RWPE1 (cell line): ENCODE data around the gene C16orf78.

Experiments
- CTCF ChIA-PET: fragments of 350-600 bp; sonication (Branson Sonifier 250); formaldehyde crosslinking; extraction: SDS; loops from one replicate; lab custom pipeline; 2021; lab: Yijun Ruan, JAX
- POLR2A ChIA-PET: fragments of 400-600 bp; formaldehyde crosslinking; extraction: SDS; loops from one replicate; lab custom pipeline; 2020; ENCODE audit warnings: antibody characterized with exemption; ENCODE audit not compliant: low non-redundant PET; lab: Yijun Ruan, JAX
- DNase-seq: peaks from one replicate; pipeline ENCODE4 v3.0.0; 2012; ENCODE audit warnings: low spot score
- H3K27ac ChIP-seq: fragments of 450-650 bp; 2 replicates; pipeline ENCODE4 v1.5.1; 2017
- TF ChIP-seq, protein P1 (sequence below): fragments of 450-650 bp; conservative IDR thresholded peaks from 2 replicates; pipeline ENCODE4 v1.5.1; 2017; ENCODE audit warnings: low read depth, mild to moderate bottlenecking

C16orf78 gene

DNA sequence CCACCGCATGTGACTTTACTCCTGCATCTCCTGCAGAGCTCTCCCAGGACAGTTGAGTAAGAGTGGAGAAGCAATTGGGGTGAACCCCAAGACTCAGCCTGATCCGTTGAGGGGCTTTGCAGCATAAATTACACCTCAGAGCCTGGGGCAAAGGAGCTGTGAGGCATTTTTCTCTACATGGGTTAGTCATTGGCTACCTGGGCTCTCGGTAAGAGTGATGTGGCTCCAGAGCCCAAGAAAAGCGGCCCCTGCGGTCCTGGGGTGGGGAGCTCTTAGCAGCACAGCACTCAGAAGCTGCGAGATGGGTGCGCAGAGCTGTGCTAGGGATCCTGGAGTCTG is 40.4 kb upstream of the C16orf78 start:
- no peak for DNase-seq
- H3K27ac ChIP-seq, result no peak overlapping the region
- TF ChIP-seq, protein P1, sequence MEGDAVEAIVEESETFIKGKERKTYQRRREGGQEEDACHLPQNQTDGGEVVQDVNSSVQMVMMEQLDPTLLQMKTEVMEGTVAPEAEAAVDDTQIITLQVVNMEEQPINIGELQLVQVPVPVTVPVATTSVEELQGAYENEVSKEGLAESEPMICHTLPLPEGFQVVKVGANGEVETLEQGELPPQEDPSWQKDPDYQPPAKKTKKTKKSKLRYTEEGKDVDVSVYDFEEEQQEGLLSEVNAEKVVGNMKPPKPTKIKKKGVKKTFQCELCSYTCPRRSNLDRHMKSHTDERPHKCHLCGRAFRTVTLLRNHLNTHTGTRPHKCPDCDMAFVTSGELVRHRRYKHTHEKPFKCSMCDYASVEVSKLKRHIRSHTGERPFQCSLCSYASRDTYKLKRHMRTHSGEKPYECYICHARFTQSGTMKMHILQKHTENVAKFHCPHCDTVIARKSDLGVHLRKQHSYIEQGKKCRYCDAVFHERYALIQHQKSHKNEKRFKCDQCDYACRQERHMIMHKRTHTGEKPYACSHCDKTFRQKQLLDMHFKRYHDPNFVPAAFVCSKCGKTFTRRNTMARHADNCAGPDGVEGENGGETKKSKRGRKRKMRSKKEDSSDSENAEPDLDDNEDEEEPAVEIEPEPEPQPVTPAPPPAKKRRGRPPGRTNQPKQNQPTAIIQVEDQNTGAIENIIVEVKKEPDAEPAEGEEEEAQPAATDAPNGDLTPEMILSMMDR, result no peak
- ChIA-PET POLR2A (no interaction called here), CTCF (interaction anchor here (0.5 kb wide), 1 partner anchor 275 kb away, joined by 6 read pairs; no protein-coding TSS in a partner anchor)

DNA sequence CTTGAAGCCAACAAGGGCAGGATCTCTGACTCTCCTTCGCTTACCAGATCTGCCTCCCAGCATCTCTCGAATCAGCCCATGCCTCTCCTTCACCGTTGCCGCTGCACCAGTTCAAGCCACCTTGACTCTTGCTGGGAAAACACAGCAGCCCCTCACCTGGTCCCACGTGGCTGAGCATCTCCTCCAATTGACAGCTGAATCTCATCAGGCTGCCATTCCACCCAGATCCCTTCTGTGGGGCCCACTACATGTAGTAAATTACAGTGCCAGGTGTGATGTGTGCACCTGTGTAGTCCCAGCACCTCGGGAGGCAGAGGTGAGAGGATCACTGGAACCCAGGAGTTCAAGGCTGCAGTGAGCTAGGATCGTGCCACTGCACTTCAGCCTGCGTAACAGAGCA is 37.8 kb upstream of the C16orf78 start:
- ChIA-PET POLR2A (no interaction called here), CTCF (no interaction called here)
- H3K27ac ChIP-seq, result no peak overlapping the region
- no peak for DNase-seq
- TF ChIP-seq, protein P1, result no peak

DNA sequence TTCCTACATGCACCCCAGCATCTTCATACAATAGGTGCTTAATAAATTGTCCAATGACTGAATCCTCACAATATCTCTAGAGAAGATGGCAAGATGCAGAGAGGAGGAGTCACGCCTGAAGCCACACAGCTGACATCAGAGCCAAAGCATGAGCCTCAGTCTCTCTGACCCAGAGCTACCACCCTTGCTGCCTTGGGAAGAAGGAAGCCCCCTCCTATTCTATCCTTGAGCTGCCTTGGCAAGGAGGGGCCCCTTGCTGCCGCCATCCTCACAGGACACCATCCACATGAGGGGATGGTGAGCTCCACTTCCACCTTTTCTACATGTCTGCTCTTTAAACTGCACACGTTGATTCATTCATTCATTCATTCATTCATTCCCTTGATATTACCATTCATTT is 37.0 kb upstream of the C16orf78 start:
- no peak for DNase-seq
- TF ChIP-seq, protein P1, result no peak
- CTCF ChIA-PET, result no interaction called here
- POLR2A ChIA-PET, result no interaction called here
- H3K27ac ChIP-seq, result no peak overlapping the region

DNA sequence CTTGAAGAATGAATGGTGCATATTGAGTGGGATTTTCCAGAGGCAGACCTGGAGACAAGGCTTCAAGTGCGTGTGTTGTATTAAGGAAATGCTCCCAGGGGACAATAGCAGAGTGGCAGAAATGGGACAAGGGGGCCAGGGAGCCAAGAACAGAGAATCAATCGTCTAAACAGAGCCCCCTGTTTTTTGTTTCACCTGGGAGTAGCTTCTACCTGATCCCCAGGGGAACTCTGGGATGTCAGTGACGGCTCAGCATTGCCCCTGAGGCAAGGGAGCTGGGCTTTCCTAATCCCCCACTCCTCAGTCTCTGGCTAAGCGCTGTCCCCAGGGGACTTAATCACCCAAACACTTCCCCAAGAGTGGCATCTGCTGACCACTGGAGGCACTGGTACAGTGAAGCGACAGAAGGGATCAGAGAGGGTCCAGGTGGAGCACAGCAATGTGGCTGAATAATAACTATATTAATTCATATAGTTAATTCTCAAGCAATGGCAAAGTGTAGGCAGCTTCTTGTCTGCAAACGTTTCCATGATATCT is 35.7 kb upstream of the C16orf78 start:
- ChIA-PET CTCF (no interaction called here), POLR2A (no interaction called here)
- TF ChIP-seq, protein P1, result no peak
- H3K27ac ChIP-seq, result no peak overlapping the region
- no peak for DNase-seq

DNA sequence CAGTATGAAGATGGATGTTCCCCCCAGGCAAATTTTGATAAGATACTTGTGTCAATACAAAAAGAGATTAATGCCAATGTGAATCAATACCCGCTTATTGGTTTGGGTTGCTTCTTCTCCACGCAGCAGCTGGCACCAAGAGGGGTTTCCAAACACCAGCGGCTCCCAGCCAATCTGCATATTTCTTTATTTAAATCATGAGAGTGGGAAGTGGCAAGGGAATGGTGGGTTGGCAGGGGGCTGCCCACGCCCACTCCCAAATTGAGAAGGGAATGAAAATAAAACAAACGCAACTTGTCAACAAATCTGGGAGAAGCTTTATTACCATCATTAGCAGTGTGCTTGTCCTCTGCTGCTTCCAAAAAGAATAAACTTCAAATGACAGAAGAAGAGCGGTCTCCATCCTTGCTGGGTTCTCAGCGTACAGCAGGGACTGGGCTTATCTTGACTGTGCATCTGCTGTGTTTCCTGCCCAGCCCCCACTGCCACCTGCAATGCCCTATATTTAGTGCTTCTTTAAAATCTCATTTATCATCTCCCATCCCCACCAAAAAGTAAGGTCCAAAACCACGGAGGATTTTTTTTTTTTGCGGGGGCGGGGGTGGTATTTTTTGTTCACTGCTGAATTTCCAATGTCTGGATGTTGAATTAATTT is 34.9 kb upstream of the C16orf78 start:
- CTCF ChIA-PET, result no interaction called here

DNA sequence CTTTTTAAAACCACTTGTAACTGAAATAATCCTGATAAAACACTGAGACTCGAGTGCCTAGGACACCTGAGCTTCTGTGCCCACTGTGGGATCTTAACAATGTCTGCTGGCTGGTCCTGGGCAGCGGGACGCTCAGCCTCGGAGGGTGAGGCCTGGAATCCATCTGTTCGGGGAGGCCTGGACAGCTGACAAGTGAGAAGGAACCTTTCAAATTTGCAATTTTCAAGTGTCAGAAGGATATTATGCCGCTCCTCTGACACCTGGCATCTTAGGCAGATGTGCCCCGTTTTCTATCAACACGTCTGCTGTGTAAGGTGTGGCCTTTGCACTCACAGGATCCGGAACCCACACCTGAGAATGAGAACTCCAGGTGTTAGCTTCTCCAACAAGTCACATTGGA is 33.1 kb upstream of the C16orf78 start:
- no peak for DNase-seq
- TF ChIP-seq, protein P1, result no peak
- CTCF ChIA-PET, result no interaction called here
- POLR2A ChIA-PET, result no interaction called here
- H3K27ac ChIP-seq, result no peak overlapping the region

More for the DNA sequence above, 34.9 kb upstream of the C16orf78 start:
- DNase-seq, result no peak
- H3K27ac ChIP-seq, result no peak overlapping the region
- POLR2A ChIA-PET, result no interaction called here
- TF ChIP-seq, protein P1, result no peak
